ENCODE measurements around the gene PLEKHB1. TPM values are rescaled to one million over a fixed set of nuclear protein-coding genes. Genes with fewer than 3 reads are reported as not detected.

Gene PLEKHB1
- total RNA-seq, 2 experiments from 2014 or later: 2.3 to 11.8 TPM

GRCh38 chr11:73651661-73652045, 5.3 kb downstream of the PLEKHB1 start:
- no peak for DNase-seq (ENCODE audit: low spot score)
- Histone ChIP-seq H3K79me2 (ENCODE audit: insufficient read depth, low read depth, low read length) (no peaks in the 10 kb centered on the region), H3K9me3 (ENCODE audit: low read length) (no peaks in the 10 kb centered on the region), H3K4me1 (ENCODE audit: insufficient read depth, low read length, poor library complexity, severe bottlenecking) (peaks cover 21% of the 10 kb centered on the region), H2AFZ (ENCODE audit: low read length) (no peak overlapping the region), H4K20me1 (ENCODE audit: insufficient read depth, low read length) (no peaks in the 10 kb centered on the region), H3K4me2 (ENCODE audit: low read length) (no peak overlapping the region), H3K27ac (ENCODE audit: low read depth, low read length, poor library complexity, severe bottlenecking) (no peak overlapping the region), H3K4me3 (ENCODE audit: low read depth, low read length, poor library complexity, severe bottlenecking) (no peak overlapping the region), H3K36me3 (ENCODE audit: insufficient read depth, low read length) (no peaks in the 10 kb centered on the region), H3K9me2 (ENCODE audit: insufficient read depth, low read length) (no peaks in the 10 kb centered on the region)
- intact Hi-C loops (cut with micrococcal nuclease; ENCODE audit: unreplicated experiment): no loop called here
- CTCF ChIA-PET (ENCODE audit: unreplicated experiment): no interaction called here
- TF ChIP-seq EZH2phosphoT487 (IDR thresholded peaks at IDR 0.05; ENCODE audit: borderline replicate concordance, low read depth, low read length) (no peak), CTCF (conservative IDR thresholded peaks at IDR 0.05; ENCODE audit: low read length) (no peak)
- no TSS peak for BruUV-seq (replicated peaks)
- POLR2A ChIA-PET: no interaction called here

GRCh38 chr11:73652046-73652730, 5.8 kb downstream of the PLEKHB1 start:
- BruUV-seq (replicated peaks): no TSS peak
- no peak for DNase-seq (ENCODE audit: low spot score)
- Histone ChIP-seq H3K9me2 (ENCODE audit: insufficient read depth, low read length) (no peaks in the 10 kb centered on the region), H3K36me3 (ENCODE audit: insufficient read depth, low read length) (no peaks in the 10 kb centered on the region), H3K4me2 (ENCODE audit: low read length) (no peak overlapping the region), H2AFZ (ENCODE audit: low read length) (no peak overlapping the region), H3K4me3 (ENCODE audit: low read depth, low read length, poor library complexity, severe bottlenecking) (no peak overlapping the region), H3K79me2 (ENCODE audit: insufficient read depth, low read depth, low read length) (no peaks in the 10 kb centered on the region), H4K20me1 (ENCODE audit: insufficient read depth, low read length) (no peaks in the 10 kb centered on the region), H3K27ac (ENCODE audit: low read depth, low read length, poor library complexity, severe bottlenecking) (no peak overlapping the region), H3K9me3 (ENCODE audit: low read length) (no peaks in the 10 kb centered on the region), H3K4me1 (ENCODE audit: insufficient read depth, low read length, poor library complexity, severe bottlenecking) (peaks cover 16% of the 10 kb centered on the region)
- POLR2A ChIA-PET: no interaction called here
- CTCF ChIA-PET (ENCODE audit: unreplicated experiment): no interaction called here
- intact Hi-C loops (cut with micrococcal nuclease; ENCODE audit: unreplicated experiment): no loop called here
- TF ChIP-seq CTCF (conservative IDR thresholded peaks at IDR 0.05; ENCODE audit: low read length) (no peak), EZH2phosphoT487 (IDR thresholded peaks at IDR 0.05; ENCODE audit: borderline replicate concordance, low read depth, low read length) (no peak)

- Histone ChIP-seq H3K9me2 (ENCODE audit: insufficient read depth, low read length) (no peaks in the 10 kb centered on the region), H3K79me2 (ENCODE audit: insufficient read depth, low read depth, low read length) (no peaks in the 10 kb centered on the region), H3K4me2 (ENCODE audit: low read length) (no peak overlapping the region), H3K9me3 (ENCODE audit: low read length) (no peaks in the 10 kb centered on the region), H3K27ac (ENCODE audit: low read depth, low read length, poor library complexity, severe bottlenecking) (no peak overlapping the region), H3K4me3 (ENCODE audit: low read depth, low read length, poor library complexity, severe bottlenecking) (no peak overlapping the region), H2AFZ (ENCODE audit: low read length) (no peak overlapping the region), H4K20me1 (ENCODE audit: insufficient read depth, low read length) (no peaks in the 10 kb centered on the region), H3K4me1 (ENCODE audit: insufficient read depth, low read length, poor library complexity, severe bottlenecking) (peaks cover 8% of the 10 kb centered on the region), H3K36me3 (ENCODE audit: insufficient read depth, low read length) (no peaks in the 10 kb centered on the region)
- no peak for DNase-seq (ENCODE audit: low spot score)
- ChIA-PET POLR2A (no interaction called here), CTCF (ENCODE audit: unreplicated experiment) (no interaction called here)
- no peak for TF ChIP-seq EZH2phosphoT487 (IDR thresholded peaks at IDR 0.05; ENCODE audit: borderline replicate concordance, low read depth, low read length)
- no peak for TF ChIP-seq CTCF (conservative IDR thresholded peaks at IDR 0.05; ENCODE audit: low read length)
- BruUV-seq (replicated peaks): no TSS peak
- intact Hi-C loops (cut with micrococcal nuclease; ENCODE audit: unreplicated experiment): no loop called here
Measured at GRCh38 chr11:73652856-73653559, 6.6 kb downstream of the PLEKHB1 start.

Measured in OCI-LY7 (cell line).